GM20431 (cell line): ENCODE results near the gene TACR2.

Source experiments
- in situ Hi-C: fragments of 300-500 bp; cut with MseI, MboI; formaldehyde crosslinking; loops from one replicate; pipeline ENCODE4 v1.15.0; 2020; ENCODE audit warnings: low sequenced_read_pairs; ENCODE audit not compliant: unreplicated experiment

Gene TACR2

GRCh38 chr10:69406302-69406811 lies 10.4 kb downstream of the TACR2 start:
- in situ Hi-C loops = no loop called here

GRCh38 chr10:69405221-69405620 lies 11.5 kb downstream of the TACR2 start:
- in situ Hi-C loops = no loop called here

- in situ Hi-C loops = no loop called here
Measured at GRCh38 chr10:69404786-69405185, 11.9 kb downstream of the TACR2 start.

GRCh38 chr10:69403519-69403918 lies 13.2 kb downstream of the TACR2 start:
- in situ Hi-C loops = no loop called here

GRCh38 chr10:69403066-69403465 lies 13.7 kb downstream of the TACR2 start:
- in situ Hi-C loops = no loop called here

- in situ Hi-C loops = no loop called here
Measured at GRCh38 chr10:69402386-69402785, 14.3 kb downstream of the TACR2 start.

GRCh38 chr10:69401416-69401815 lies 15.3 kb downstream of the TACR2 start:
- in situ Hi-C loops = no loop called here

- in situ Hi-C loops = no loop called here
Measured at GRCh38 chr10:69400936-69401335, 15.8 kb downstream of the TACR2 start.

- in situ Hi-C loops = loop anchor here (25.0 kb wide), 1 partner anchor 386 kb away; no protein-coding TSS in a partner anchor
Measured at GRCh38 chr10:69398466-69398865, 18.3 kb downstream of the TACR2 start.

- in situ Hi-C loops = loop anchor here (25.0 kb wide), 1 partner anchor 386 kb away; no protein-coding TSS in a partner anchor
Measured at GRCh38 chr10:69397972-69398371, 18.7 kb downstream of the TACR2 start.

GRCh38 chr10:69394020-69394419 lies 22.7 kb downstream of the TACR2 start:
- in situ Hi-C loops = loop anchor here (5.0 to 25.0 kb wide), 2 partner anchors 157 to 382 kb away; no protein-coding TSS in a partner anchor

- in situ Hi-C loops = loop anchor here (5.0 to 25.0 kb wide), 2 partner anchors 155 to 380 kb away; no protein-coding TSS in a partner anchor
Measured at GRCh38 chr10:69392481-69393000, 24.2 kb downstream of the TACR2 start.

GRCh38 chr10:69391158-69391557 lies 25.6 kb downstream of the TACR2 start:
- in situ Hi-C loops = loop anchor here (5.0 to 25.0 kb wide), 2 partner anchors 154 to 379 kb away; no protein-coding TSS in a partner anchor

- in situ Hi-C loops = loop anchor here (5.0 to 25.0 kb wide), 2 partner anchors 153 to 378 kb away; no protein-coding TSS in a partner anchor
Measured at GRCh38 chr10:69389827-69390490, 26.8 kb downstream of the TACR2 start.

GRCh38 chr10:69388488-69388887 lies 28.2 kb downstream of the TACR2 start:
- in situ Hi-C loops = loop anchor here (25.0 kb wide), 1 partner anchor 376 kb away; no protein-coding TSS in a partner anchor

- in situ Hi-C loops = loop anchor here (25.0 kb wide), 1 partner anchor 375 kb away; no protein-coding TSS in a partner anchor
Measured at GRCh38 chr10:69387500-69387899, 29.2 kb downstream of the TACR2 start.

- in situ Hi-C loops = loop anchor here (25.0 kb wide), 1 partner anchor 373 kb away; no protein-coding TSS in a partner anchor
Measured at GRCh38 chr10:69385454-69386350, 31.0 kb downstream of the TACR2 start.

- in situ Hi-C loops = loop anchor here (25.0 kb wide), 1 partner anchor 372 kb away; no protein-coding TSS in a partner anchor
Measured at GRCh38 chr10:69384320-69384719, 32.4 kb downstream of the TACR2 start.

- in situ Hi-C loops = loop anchor here (25.0 kb wide), 1 partner anchor 371 kb away; no protein-coding TSS in a partner anchor
Measured at GRCh38 chr10:69383558-69383957, 33.2 kb downstream of the TACR2 start.
